ENCODE data around the gene ACOT6.

DNA sequence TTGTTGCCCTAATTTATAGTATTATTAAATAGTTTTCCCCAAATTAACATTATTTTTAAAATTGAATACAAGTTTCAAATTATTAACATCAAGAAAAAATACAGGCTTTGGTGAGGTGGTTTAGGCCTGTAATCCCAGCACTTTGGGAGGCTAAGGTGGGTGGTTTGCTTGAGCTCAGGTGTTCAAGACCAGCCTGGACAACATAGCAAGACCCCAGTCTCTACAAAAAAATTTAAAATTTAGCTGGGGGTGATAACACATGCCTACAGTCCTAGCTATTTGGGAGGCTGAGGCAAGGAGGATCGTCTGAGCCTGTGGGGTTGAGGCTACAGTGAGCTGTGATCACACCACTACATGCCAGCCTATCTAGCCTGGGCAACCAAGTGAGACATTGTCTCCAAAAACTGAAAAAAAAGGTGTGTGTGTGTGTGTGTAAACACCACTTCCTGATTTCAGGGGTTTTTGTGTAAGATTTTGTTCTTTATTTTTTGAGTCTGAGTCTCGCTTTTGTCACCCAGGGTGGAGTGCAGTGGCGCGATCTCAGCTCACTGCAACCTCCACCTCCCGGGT lies 28.6 kb downstream of the ACOT6 start:
- TF ChIP-seq, protein P1, sequence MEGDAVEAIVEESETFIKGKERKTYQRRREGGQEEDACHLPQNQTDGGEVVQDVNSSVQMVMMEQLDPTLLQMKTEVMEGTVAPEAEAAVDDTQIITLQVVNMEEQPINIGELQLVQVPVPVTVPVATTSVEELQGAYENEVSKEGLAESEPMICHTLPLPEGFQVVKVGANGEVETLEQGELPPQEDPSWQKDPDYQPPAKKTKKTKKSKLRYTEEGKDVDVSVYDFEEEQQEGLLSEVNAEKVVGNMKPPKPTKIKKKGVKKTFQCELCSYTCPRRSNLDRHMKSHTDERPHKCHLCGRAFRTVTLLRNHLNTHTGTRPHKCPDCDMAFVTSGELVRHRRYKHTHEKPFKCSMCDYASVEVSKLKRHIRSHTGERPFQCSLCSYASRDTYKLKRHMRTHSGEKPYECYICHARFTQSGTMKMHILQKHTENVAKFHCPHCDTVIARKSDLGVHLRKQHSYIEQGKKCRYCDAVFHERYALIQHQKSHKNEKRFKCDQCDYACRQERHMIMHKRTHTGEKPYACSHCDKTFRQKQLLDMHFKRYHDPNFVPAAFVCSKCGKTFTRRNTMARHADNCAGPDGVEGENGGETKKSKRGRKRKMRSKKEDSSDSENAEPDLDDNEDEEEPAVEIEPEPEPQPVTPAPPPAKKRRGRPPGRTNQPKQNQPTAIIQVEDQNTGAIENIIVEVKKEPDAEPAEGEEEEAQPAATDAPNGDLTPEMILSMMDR (IDR thresholded peaks at IDR 0.05) = no peak
- TF ChIP-seq POLR2AphosphoS5 (IDR thresholded peaks at IDR 0.05) (no peak), EP300 (IDR thresholded peaks at IDR 0.05) (no peak), POLR2A (IDR thresholded peaks at IDR 0.05) (no peak)

Measured in upper lobe of left lung (tissue), 4 donors.